WTC11 (cell line): ENCODE results near the gene AP1S1. TPM values are rescaled to one million over a fixed set of nuclear protein-coding genes. Genes with fewer than 3 reads are reported as not detected.
A peak's percentile ranks its signal among the peaks of the same experiment; 100 is the strongest.

ENCODE experiments used
- ATAC-seq: fragments of 200-7000 bp; cut with Tn5 transposase; 2 replicates; pipeline ENCODE4 v1.10.0; 2021; ENCODE audit warnings: mild to moderate bottlenecking, moderate library complexity
- CTCF ChIA-PET: fragments of 300-600 bp; sonication (Branson Sonifier 250); formaldehyde crosslinking; loops from one replicate; lab custom pipeline; 2021; ENCODE audit warnings: antibody characterized with exemption; lab: Charles Lee
- POLR2A ChIA-PET: fragments of 350-600 bp; sonication (Branson Sonifier 250); formaldehyde crosslinking; loops from one replicate; lab custom pipeline; 2021; ENCODE audit warnings: antibody characterized with exemption; lab: Charles Lee
- DNase-seq: peaks from one replicate; pipeline ENCODE4 v3.0.0; 2021; ENCODE audit warnings: low spot score
- H3K27ac Mint-ChIP-seq: 2 replicates; pipeline ENCODE4 v1.8.0; 2021; ENCODE audit warnings: mixed read lengths
- H3K27me3 Mint-ChIP-seq: 2 replicates; pipeline ENCODE4 v1.8.0; 2021; ENCODE audit warnings: low read depth, mild to moderate bottlenecking, moderate library complexity, mixed read lengths
- H3K36me3 Mint-ChIP-seq: 2 replicates; pipeline ENCODE4 v1.8.0; 2021; ENCODE audit warnings: mixed read lengths
- H3K4me1 Mint-ChIP-seq: 2 replicates; pipeline ENCODE4 v1.8.0; 2022; ENCODE audit warnings: mixed read lengths
- H3K4me3 Mint-ChIP-seq: 2 replicates; pipeline ENCODE4 v1.8.0; 2021; ENCODE audit warnings: mild to moderate bottlenecking, moderate library complexity, mixed read lengths
- H3K9me3 Mint-ChIP-seq: 2 replicates; pipeline ENCODE4 v1.8.0; 2021; ENCODE audit warnings: mixed read lengths
- AFF4 ChIP-seq: sonication (generic); formaldehyde crosslinking; IDR thresholded peaks from 2 replicates; pipeline ENCODE4 v1.8.1; 2023; ENCODE audit warnings: mild to moderate bottlenecking, missing genetic modification reagents, borderline replicate concordance
- ATF2 ChIP-seq: sonication (generic); formaldehyde crosslinking; IDR thresholded peaks from 2 replicates; pipeline ENCODE4 v1.8.1; 2022; ENCODE audit warnings: low read depth, missing genetic modification reagents, borderline replicate concordance
- ATF3 ChIP-seq: sonication (generic); formaldehyde crosslinking; conservative IDR thresholded peaks from 2 replicates; pipeline ENCODE4 v1.8.1; 2022; ENCODE audit warnings: mild to moderate bottlenecking, missing genetic modification reagents
- CREM ChIP-seq: sonication (generic); formaldehyde crosslinking; IDR thresholded peaks from 2 replicates; pipeline ENCODE4 v1.8.1; 2022; ENCODE audit warnings: mild to moderate bottlenecking, missing genetic modification reagents, moderate library complexity
- E2F1 ChIP-seq: sonication (generic); formaldehyde crosslinking; IDR thresholded peaks from 2 replicates; pipeline ENCODE4 v1.8.0; 2022; ENCODE audit warnings: mild to moderate bottlenecking, missing genetic modification reagents
- E2F5 ChIP-seq: sonication (generic); formaldehyde crosslinking; IDR thresholded peaks from 2 replicates; pipeline ENCODE4 v1.8.1; 2022; ENCODE audit warnings: mild to moderate bottlenecking, moderate library complexity, missing genetic modification reagents
- ESRRA ChIP-seq: sonication (generic); formaldehyde crosslinking; IDR thresholded peaks from 2 replicates; pipeline ENCODE4 v1.8.1; 2022; ENCODE audit warnings: mild to moderate bottlenecking, missing genetic modification reagents, borderline replicate concordance
- FOXJ3 ChIP-seq: sonication (generic); formaldehyde crosslinking; IDR thresholded peaks from 2 replicates; pipeline ENCODE4 v1.9.0; 2021; ENCODE audit warnings: missing genetic modification reagents, mild to moderate bottlenecking, borderline replicate concordance
- GABPB1 ChIP-seq: sonication (generic); formaldehyde crosslinking; IDR thresholded peaks from 2 replicates; pipeline ENCODE4 v1.8.1; 2023; ENCODE audit warnings: mild to moderate bottlenecking, missing genetic modification reagents
- GTF2I ChIP-seq: fragments of 250-450 bp; sonication (Bioruptor Pico); conservative IDR thresholded peaks from 2 replicates; pipeline ENCODE4 v1.4.0; 2021; ENCODE audit warnings: mild to moderate bottlenecking
- HMGXB4 ChIP-seq: sonication (generic); formaldehyde crosslinking; IDR thresholded peaks from 2 replicates; pipeline ENCODE4 v1.8.1; 2023; ENCODE audit warnings: mild to moderate bottlenecking, moderate library complexity, missing genetic modification reagents
- MXD4 ChIP-seq: fragments of 250-450 bp; sonication (Bioruptor Pico); IDR thresholded peaks from 2 replicates; pipeline ENCODE4 v1.8.0; 2021; ENCODE audit warnings: mild to moderate bottlenecking, moderate library complexity, borderline replicate concordance
- NFATC4 ChIP-seq: fragments of 250-450 bp; sonication (Bioruptor Pico); IDR thresholded peaks from 2 replicates; pipeline ENCODE4 v1.9.0; 2021; ENCODE audit warnings: mild to moderate bottlenecking
- NR2C2 ChIP-seq: sonication (generic); formaldehyde crosslinking; IDR thresholded peaks from 2 replicates; pipeline ENCODE4 v1.8.0; 2022; ENCODE audit warnings: mild to moderate bottlenecking, missing genetic modification reagents
- SOX15 ChIP-seq: fragments of 250-450 bp; sonication (Bioruptor Pico); IDR thresholded peaks from 2 replicates; pipeline ENCODE4 v1.9.0; 2021; ENCODE audit warnings: mild to moderate bottlenecking
- SP1 ChIP-seq: sonication (generic); formaldehyde crosslinking; conservative IDR thresholded peaks from 2 replicates; pipeline ENCODE4 v1.8.1; 2022; ENCODE audit warnings: missing genetic modification reagents
- USF2 ChIP-seq: sonication (generic); formaldehyde crosslinking; IDR thresholded peaks from 2 replicates; pipeline ENCODE4 v1.8.1; 2023; ENCODE audit warnings: mild to moderate bottlenecking, missing genetic modification reagents, moderate library complexity
- ZNF219 ChIP-seq: sonication (generic); formaldehyde crosslinking; IDR thresholded peaks from 2 replicates; pipeline ENCODE4 v1.8.0; 2023; ENCODE audit warnings: missing genetic modification reagents, mild to moderate bottlenecking, borderline replicate concordance
- ZNF425 ChIP-seq: fragments of 250-450 bp; sonication (Bioruptor Pico); conservative IDR thresholded peaks from 2 replicates; pipeline ENCODE4 v1.9.0; 2021; ENCODE audit warnings: mild to moderate bottlenecking
- ZNF512 ChIP-seq: sonication (generic); formaldehyde crosslinking; IDR thresholded peaks from 2 replicates; pipeline ENCODE4 v1.8.1; 2022; ENCODE audit warnings: missing genetic modification reagents, borderline replicate concordance
- ZNF671 ChIP-seq: fragments of 250-450 bp; sonication (Bioruptor Pico); IDR thresholded peaks from 2 replicates; pipeline ENCODE4 v1.8.0; 2021; ENCODE audit warnings: mild to moderate bottlenecking
- total RNA-seq: library from RNA; stranded (reverse); gene quantifications from 3 replicates; pipeline ENCODE4 v1.2.3, GENCODE V29; 2021

AP1S1 gene
- total RNA-seq, 1 experiment from 2014 or later = 60.7 TPM

GRCh38 chr7:101201695-101202602 lies 47.7 kb downstream of the AP1S1 start:
- ATAC-seq (peak; percentile 62), DNase-seq (peak; percentile 56)
- no peaks in the 10 kb centered on the region for H3K36me3 Mint-ChIP-seq
- peak overlapping the region; percentile 72 for H3K4me3 Mint-ChIP-seq
- ChIA-PET POLR2A (interaction anchor here (0.6 to 1.4 kb wide), 4 partner anchors 16 to 124 kb away, joined by 5 to 8 read pairs (median 6); partner anchors contain the start of genes PLOD3 and ZNHIT1), CTCF (interaction anchor here (0.5 to 5.3 kb wide), 14 partner anchors 10 to 1097 kb away, joined by 3 to 57 read pairs (median 4); partner anchors contain the start of genes FIS1, PLOD3, UFSP1 and ZNHIT1)
- H3K9me3 Mint-ChIP-seq = no peaks in the 10 kb centered on the region
- peaks cover 16% of the 10 kb centered on the region for H3K27me3 Mint-ChIP-seq
- H3K4me1 Mint-ChIP-seq = peaks cover 28% of the 10 kb centered on the region
- H3K27ac Mint-ChIP-seq = no peak overlapping the region
- TF ChIP-seq AFF4 (CRISPR knock-in tag) (no peak), ESRRA (CRISPR knock-in tag) (0 out of 2 replicates have a peak, but pooled peaks have one; percentile 49), E2F5 (0 out of 2 replicates have a peak, but pooled peaks have one; percentile 31), FOXJ3 (CRISPR knock-in tag) (no peak), NFATC4 (CRISPR knock-in tag) (no peak), SOX15 (CRISPR knock-in tag) (no peak), HMGXB4 (CRISPR knock-in tag) (0 out of 2 replicates have a peak, but pooled peaks have one; percentile 48), ZNF671 (no peak), USF2 (CRISPR knock-in tag) (no peak), CREM (CRISPR knock-in tag) (no peak), E2F1 (no peak), GTF2I (CRISPR knock-in tag) (no peak), ZNF425 (no peak), ATF3 (CRISPR knock-in tag) (no peak), GABPB1 (CRISPR knock-in tag) (peak; percentile 35), NR2C2 (CRISPR knock-in tag) (no peak), ZNF512 (no peak), SP1 (no peak; the same call in 1 of the 2 replicates), ATF2 (CRISPR knock-in tag) (no peak), MXD4 (CRISPR knock-in tag) (no peak), ZNF219 (CRISPR knock-in tag) (no peak)
